H4 (cell line): Measurements from ENCODE around the gene SIPA1L2. TPM values are rescaled to one million over a fixed set of nuclear protein-coding genes. Genes with fewer than 3 reads are reported as not detected.

Experiments used
- DNase-seq: peaks from one replicate; pipeline ENCODE4 v3.0.0-alpha.2; 2015; ENCODE audit warnings: low spot score
- total RNA-seq: library from RNA; depleted of rRNA; stranded (reverse); fragments of >200 nt; shearing (Covaris generic); gene quantifications from 2 replicates; pipeline ENCODE4 v1.2.3, GENCODE V29; 2014; rRNA removed

SIPA1L2 gene
- total RNA-seq, 1 experiment from 2014 or later = 10.6 TPM

GRCh38 chr1:232589812-232590743 is 39.9 kb downstream of the SIPA1L2 start:
- DNase-seq = no peak

DNA sequence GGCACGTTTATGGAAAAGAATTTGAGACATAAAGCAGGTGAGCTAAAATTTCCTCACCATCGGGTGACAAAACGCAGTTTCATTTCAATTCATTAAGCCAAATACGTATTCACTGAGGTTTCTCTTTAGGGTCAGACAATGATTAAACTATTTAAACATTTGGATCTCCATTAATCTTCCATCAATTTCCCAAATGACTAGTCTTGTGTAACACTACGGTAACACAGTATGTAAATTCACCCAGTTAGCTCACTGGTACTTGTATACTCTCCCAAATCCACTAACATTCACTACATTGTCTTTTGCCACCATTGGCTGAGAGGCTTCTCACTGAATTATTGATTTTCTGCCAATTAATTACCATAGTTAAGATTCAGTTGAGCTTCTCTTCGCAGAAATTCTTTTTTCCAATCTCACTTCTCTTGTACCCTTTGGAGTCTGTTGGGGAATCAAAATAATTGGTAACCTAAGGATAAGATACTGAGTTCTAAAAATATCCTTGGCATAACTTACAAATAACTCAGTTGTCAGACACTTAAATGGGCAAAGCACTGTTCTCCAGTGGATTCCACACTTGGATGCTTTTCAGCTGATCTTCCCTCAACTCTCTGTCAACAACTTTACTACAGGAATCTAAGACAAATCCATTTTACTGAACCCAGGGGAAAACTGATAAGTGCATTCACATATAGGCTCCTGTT is 40.7 kb downstream of the SIPA1L2 start:
- no peak for DNase-seq

GRCh38 chr1:232587141-232588008 is 42.6 kb downstream of the SIPA1L2 start:
- no peak for DNase-seq

GRCh38 chr1:232586679-232587078 is 43.3 kb downstream of the SIPA1L2 start:
- no peak for DNase-seq

DNA sequence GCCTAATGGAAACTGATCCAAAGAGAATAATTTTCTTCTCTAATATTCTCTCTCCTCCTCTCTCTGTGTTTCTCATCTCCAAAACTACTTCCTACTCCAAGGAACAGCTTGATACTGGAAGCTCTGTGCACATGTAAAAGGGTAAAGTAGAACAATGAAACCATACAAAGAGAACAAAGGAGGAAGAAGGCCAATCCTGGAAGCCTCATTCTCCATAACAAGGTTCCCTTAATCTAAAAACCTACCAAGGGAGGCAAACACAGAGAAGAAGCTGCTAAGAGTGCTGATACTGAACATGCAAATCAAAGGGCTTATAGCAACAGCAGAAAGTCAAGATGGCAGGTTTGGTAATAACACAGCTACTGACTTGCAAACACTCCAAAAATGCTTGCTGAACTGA is 44.4 kb downstream of the SIPA1L2 start:
- no peak for DNase-seq

- DNase-seq = no peak
These were observed 48.0 kb downstream of the SIPA1L2 start for GRCh38 chr1:232581932-232582331.

Other genes starting within 250 kb of the SIPA1L2 start
- gene MAP10, start 175.3 kb upstream of the SIPA1L2 start, total RNA-seq = 0.19 TPM in 1 of 2 replicates, not detected in the other